Smooth muscle cell (in vitro differentiated cells): ENCODE measurements around the gene COLQ. TPM values are rescaled to one million over a fixed set of nuclear protein-coding genes. Genes with fewer than 3 reads are reported as not detected.

ENCODE experiments used
- DNase-seq: peaks from one replicate; lab custom pipeline; 2025; ENCODE audit not compliant: unreplicated experiment; lab: John Stamatoyannopoulos, UW
- H2AFZ ChIP-seq: fragments of 200-600 bp; sonication (generic); 2 replicates; pipeline ENCODE4 v1.6.0; 2016; ENCODE audit warnings: antibody characterized with exemption, low read depth, mild to moderate bottlenecking
- H3F3A ChIP-seq: fragments of 200-600 bp; sonication (generic); 2 replicates; pipeline ENCODE4 v1.6.0; 2017; ENCODE audit warnings: antibody characterized with exemption, low read depth
- H3K27ac ChIP-seq: fragments of 200-600 bp; sonication (generic); 2 replicates; pipeline ENCODE4 v1.5.1; 2016; ENCODE audit warnings: low read depth, mild to moderate bottlenecking
- H3K27me3 ChIP-seq: fragments of 200-600 bp; sonication (generic); 2 replicates; pipeline ENCODE4 v1.6.1; 2016; ENCODE audit warnings: low read depth, mild to moderate bottlenecking
- H3K36me3 ChIP-seq: fragments of 200-600 bp; sonication (generic); 2 replicates; pipeline ENCODE4 v1.5.1; 2016; ENCODE audit warnings: low read depth
- H3K4me1 ChIP-seq: fragments of 200-600 bp; sonication (generic); 2 replicates; pipeline ENCODE4 v1.5.1; 2016; ENCODE audit warnings: low read depth
- H3K4me2 ChIP-seq: fragments of 200-600 bp; sonication (generic); 2 replicates; pipeline ENCODE4 v1.6.0; 2016; ENCODE audit warnings: mild to moderate bottlenecking
- H3K4me3 ChIP-seq: fragments of 200-600 bp; sonication (generic); 2 replicates; pipeline ENCODE4 v1.5.1; 2016; ENCODE audit warnings: mild to moderate bottlenecking
- H3K79me2 ChIP-seq: fragments of 200-600 bp; sonication (generic); 2 replicates; pipeline ENCODE4 v1.6.0; 2016; ENCODE audit warnings: low read depth, mild to moderate bottlenecking
- H3K9ac ChIP-seq: fragments of 200-600 bp; sonication (generic); 2 replicates; pipeline ENCODE4 v1.6.0; 2016; ENCODE audit warnings: low read depth
- H3K9me3 ChIP-seq: fragments of 200-600 bp; sonication (generic); replicated peaks from 2 replicates; pipeline ENCODE4 v1.5.1; 2016; ENCODE audit warnings: low read depth
- H4K20me1 ChIP-seq: fragments of 200-600 bp; sonication (generic); 2 replicates; pipeline ENCODE4 v1.6.0; 2016; ENCODE audit warnings: low read depth
- WGBS: methylation state at CpG from one replicate; pipeline ENCODE4 v1.1.7; 2016; ENCODE audit warnings: low lambda C conversion rate; 5-methylcytosine and 5-hydroxymethylcytosine counted together
- polyA plus RNA-seq: library from polyadenylated mRNA; unstranded; fragments of >200 nt; fragmentation: Nextera tagmentation; extraction: Ambion mirVana; gene quantifications from 2 replicates; pipeline ENCODE4 v1.2.1, GENCODE V29; 2016
- total RNA-seq: library from RNA; depleted of rRNA; stranded (reverse); fragments of >200 nt; gene quantifications from 2 replicates; pipeline ENCODE4 v1.2.3, GENCODE V29; 2014
- TF ChIP-seq, protein P1 (sequence below): fragments of 200-600 bp; sonication (generic); IDR thresholded peaks from 2 replicates; pipeline ENCODE4 v1.5.1; 2017; ENCODE audit warnings: borderline replicate concordance, mild to moderate bottlenecking, antibody characterized with exemption; ENCODE audit not compliant: insufficient read depth, poor library complexity, severe bottlenecking

Gene COLQ
- total and polyA plus RNA-seq, 2 experiments from 2014 or later = 0.69 to 1.8 TPM

- Histone ChIP-seq H3K36me3 (peaks cover 12% of the 10 kb centered on the region), H2AFZ (no peak overlapping the region), H4K20me1 (peaks cover 47% of the 10 kb centered on the region), H3K79me2 (peaks cover 56% of the 10 kb centered on the region), H3K27ac (peak overlapping the region; percentile 83), H3K4me3 (peak overlapping the region; percentile 92), H3K4me1 (peaks cover 14% of the 10 kb centered on the region), H3K27me3 (no peaks in the 10 kb centered on the region), H3K4me2 (peak overlapping the region; percentile 99), H3K9ac (peak overlapping the region; percentile 91), H3F3A (no peaks in the 10 kb centered on the region), H3K9me3 (no peaks in the 10 kb centered on the region)
- DNase-seq = no peak
- TF ChIP-seq, protein P1, sequence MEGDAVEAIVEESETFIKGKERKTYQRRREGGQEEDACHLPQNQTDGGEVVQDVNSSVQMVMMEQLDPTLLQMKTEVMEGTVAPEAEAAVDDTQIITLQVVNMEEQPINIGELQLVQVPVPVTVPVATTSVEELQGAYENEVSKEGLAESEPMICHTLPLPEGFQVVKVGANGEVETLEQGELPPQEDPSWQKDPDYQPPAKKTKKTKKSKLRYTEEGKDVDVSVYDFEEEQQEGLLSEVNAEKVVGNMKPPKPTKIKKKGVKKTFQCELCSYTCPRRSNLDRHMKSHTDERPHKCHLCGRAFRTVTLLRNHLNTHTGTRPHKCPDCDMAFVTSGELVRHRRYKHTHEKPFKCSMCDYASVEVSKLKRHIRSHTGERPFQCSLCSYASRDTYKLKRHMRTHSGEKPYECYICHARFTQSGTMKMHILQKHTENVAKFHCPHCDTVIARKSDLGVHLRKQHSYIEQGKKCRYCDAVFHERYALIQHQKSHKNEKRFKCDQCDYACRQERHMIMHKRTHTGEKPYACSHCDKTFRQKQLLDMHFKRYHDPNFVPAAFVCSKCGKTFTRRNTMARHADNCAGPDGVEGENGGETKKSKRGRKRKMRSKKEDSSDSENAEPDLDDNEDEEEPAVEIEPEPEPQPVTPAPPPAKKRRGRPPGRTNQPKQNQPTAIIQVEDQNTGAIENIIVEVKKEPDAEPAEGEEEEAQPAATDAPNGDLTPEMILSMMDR = no peak
- 93% methylated on average over 6 of the region's 6 CpGs for WGBS
These were observed 92.4 kb downstream of the COLQ start for GRCh38 chr3:15429080-15429479.

DNA sequence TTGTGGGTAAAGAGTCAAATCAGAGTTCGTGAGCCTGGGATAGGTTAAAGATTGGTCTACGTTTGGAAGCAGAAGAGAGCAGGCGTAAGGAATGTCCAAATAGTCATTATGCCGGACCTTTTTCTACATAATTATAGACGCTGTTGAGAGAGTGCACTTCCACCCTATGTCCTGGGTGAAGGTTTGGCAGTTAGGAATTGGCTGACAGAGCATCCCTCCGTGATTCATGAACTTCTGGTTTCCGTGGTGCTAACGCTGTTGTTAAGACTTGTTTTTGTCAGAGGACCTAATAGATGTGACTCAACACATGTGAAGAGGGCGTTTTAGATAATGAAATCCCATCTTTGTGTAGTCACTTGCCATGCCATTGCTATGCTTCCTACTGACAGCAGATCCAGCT lies 93.0 kb downstream of the COLQ start:
- peaks cover 56% of the 10 kb centered on the region for H3K79me2 ChIP-seq
- H4K20me1 ChIP-seq = peaks cover 41% of the 10 kb centered on the region
- no peaks in the 10 kb centered on the region for H3K9me3 ChIP-seq
- peak overlapping the region; percentile 83 for H3K27ac ChIP-seq
- peak overlapping the region; percentile 99 for H3K4me2 ChIP-seq
- no peaks in the 10 kb centered on the region for H3K27me3 ChIP-seq
- TF ChIP-seq, protein P1 = no peak
- peak overlapping the region; percentile 92 for H3K4me3 ChIP-seq
- DNase-seq = no peak
- no peak overlapping the region for H2AFZ ChIP-seq
- H3F3A ChIP-seq = no peaks in the 10 kb centered on the region
- H3K4me1 ChIP-seq = peaks cover 14% of the 10 kb centered on the region
- H3K36me3 ChIP-seq = peaks cover 12% of the 10 kb centered on the region
- peak overlapping the region; percentile 91 for H3K9ac ChIP-seq
- WGBS = 32% methylated on average over 9 of the region's 9 CpGs

- Histone ChIP-seq H2AFZ (peak overlapping the region; percentile 90), H3F3A (no peaks in the 10 kb centered on the region), H4K20me1 (peaks cover 37% of the 10 kb centered on the region), H3K79me2 (peaks cover 56% of the 10 kb centered on the region), H3K36me3 (peaks cover 12% of the 10 kb centered on the region), H3K27ac (peak overlapping the region; percentile 83), H3K9me3 (no peaks in the 10 kb centered on the region), H3K4me3 (peak overlapping the region; percentile 92), H3K4me1 (peaks cover 14% of the 10 kb centered on the region), H3K4me2 (peak overlapping the region; percentile 99), H3K27me3 (no peaks in the 10 kb centered on the region), H3K9ac (peak overlapping the region; percentile 91)
- TF ChIP-seq, protein P1 = no peak
- 1% methylated on average over 11 of the region's 11 CpGs for WGBS
- no peak for DNase-seq
These were observed 93.5 kb downstream of the COLQ start for GRCh38 chr3:15427981-15428380.
